WI38 (cell line): ENCODE measurements around the gene CABP4.

Experiments
- H3K4me3 ChIP-seq: 2 replicates; pipeline ENCODE4 v1.5.1; 2011; ENCODE audit warnings: low read depth, mild to moderate bottlenecking, control low read depth, low read length
- TF ChIP-seq, protein P1 (sequence below): IDR thresholded peaks from 2 replicates; pipeline ENCODE4 v1.5.1; 2012; ENCODE audit warnings: low read depth, mild to moderate bottlenecking, control low read depth, low read length

Gene CABP4

GRCh38 chr11:67434395-67434881 is 20.7 kb upstream of the CABP4 start:
- TF ChIP-seq, protein P1, sequence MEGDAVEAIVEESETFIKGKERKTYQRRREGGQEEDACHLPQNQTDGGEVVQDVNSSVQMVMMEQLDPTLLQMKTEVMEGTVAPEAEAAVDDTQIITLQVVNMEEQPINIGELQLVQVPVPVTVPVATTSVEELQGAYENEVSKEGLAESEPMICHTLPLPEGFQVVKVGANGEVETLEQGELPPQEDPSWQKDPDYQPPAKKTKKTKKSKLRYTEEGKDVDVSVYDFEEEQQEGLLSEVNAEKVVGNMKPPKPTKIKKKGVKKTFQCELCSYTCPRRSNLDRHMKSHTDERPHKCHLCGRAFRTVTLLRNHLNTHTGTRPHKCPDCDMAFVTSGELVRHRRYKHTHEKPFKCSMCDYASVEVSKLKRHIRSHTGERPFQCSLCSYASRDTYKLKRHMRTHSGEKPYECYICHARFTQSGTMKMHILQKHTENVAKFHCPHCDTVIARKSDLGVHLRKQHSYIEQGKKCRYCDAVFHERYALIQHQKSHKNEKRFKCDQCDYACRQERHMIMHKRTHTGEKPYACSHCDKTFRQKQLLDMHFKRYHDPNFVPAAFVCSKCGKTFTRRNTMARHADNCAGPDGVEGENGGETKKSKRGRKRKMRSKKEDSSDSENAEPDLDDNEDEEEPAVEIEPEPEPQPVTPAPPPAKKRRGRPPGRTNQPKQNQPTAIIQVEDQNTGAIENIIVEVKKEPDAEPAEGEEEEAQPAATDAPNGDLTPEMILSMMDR = no peak
- H3K4me3 ChIP-seq = no peak overlapping the region

DNA sequence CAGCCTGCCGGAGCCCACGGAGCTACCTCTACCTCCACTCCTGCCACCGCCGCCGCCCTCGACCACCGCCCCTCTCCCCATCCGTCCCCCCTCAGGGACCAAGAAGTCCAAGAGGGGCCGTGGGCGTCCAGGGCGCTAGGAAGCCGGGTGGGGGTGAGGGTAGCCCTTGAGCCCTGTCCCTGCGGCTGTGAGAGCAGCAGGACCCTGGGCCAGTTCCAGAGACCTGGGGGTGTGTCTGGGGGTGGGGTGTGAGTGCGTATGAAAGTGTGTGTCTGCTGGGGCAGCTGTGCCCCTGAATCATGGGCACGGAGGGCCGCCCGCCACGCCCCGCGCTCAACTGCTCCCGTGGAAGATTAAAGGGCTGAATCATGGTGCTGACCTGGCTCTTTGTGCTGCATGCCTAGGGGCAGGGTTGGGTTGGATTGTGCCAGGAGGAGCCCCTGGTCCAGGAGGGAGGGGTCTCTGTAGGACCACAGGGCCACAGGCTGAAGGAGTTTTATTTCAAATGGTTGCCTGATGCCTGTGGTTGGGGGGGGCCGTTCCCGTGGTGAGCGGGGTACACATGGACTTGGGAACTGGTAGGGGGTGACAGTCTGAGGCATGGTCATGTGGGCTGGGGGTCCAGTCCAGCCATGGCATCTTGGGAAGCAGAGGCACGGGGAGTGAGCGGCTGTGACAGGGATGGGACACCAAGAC is 20.0 kb upstream of the CABP4 start:
- no peak overlapping the region for H3K4me3 ChIP-seq
- TF ChIP-seq, protein P1 = no peak

DNA sequence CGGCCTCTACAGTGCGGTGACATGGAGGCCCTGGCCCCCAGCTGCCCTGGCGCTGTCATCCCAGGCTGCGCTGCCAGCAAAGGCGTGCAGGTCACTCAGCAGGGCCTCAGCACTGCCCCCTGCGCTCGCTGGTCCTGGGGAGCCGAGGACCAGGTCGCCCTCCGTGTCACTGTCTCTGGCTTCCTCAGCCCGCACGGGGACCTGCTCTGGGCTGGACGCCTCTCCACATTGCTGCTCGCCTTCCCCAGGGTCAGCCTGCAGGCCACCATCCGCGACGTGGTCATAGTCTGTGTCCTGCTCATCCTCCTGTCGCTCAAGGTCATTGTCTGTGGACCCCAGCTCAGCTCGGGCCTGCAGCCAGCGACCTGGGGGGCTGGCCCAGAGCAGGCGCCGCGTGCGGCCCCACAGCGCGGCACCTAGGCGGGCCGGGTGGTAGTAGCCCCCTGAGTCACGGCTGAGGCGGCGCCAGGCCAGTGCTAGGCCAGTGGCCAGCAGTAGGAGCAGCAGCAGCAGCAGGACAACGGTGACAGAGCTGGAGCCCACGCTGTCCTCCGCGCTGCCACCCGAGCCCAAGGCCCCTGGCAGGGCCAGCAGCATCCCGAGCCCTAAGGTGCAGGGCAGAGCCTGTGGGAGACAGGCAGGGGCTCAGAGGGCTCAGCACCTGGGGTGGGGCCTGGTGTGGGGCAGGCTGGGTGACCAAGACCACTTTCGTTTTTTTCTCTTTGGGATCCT is 19.3 kb upstream of the CABP4 start:
- H3K4me3 ChIP-seq = no peak overlapping the region
- TF ChIP-seq, protein P1 = no peak

DNA sequence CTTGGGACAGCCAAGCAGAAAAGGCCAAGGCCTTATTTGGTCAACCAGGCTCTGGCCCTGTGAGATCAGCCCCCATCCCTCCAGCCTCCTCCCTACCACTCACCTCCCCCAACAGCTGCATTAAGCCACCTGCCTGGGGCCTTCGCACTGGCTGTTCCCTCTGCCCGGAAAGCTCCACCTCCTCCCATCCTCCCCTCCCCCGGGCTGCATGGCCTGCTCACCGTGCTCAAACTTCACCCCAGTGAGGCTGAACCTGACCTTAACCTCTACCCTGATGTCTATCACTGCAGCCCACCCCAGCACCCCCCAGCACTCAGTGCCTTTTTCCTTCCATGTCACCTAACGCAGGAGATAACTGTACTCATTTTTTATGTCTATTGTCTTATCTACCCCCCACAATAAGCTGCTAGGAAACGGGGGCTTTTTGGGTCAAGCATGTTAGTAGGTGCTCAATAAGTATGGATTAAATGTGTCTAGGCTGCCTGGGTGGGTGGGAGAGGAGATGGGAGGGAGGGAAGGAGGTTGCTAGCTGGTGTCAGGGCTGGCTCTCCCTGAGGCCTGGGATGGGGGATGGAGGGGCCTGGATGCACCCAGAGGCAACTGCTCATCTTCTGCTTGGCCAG is 18.6 kb upstream of the CABP4 start:
- H3K4me3 ChIP-seq = no peak overlapping the region
- TF ChIP-seq, protein P1 = no peak

GRCh38 chr11:67437082-67437808 is 17.9 kb upstream of the CABP4 start, which contains the start of gene PTPRCAP:
Gene PTPRCAP, minus strand, starts transcription at chr11:67437682. Its CDS starts 63 bp downstream, at chr11:67437619.
- TF ChIP-seq, protein P1 = no peak
- H3K4me3 ChIP-seq = no peak within 1 kb of the TSS

GRCh38 chr11:67437809-67438157 is 17.4 kb upstream of the CABP4 start:
- H3K4me3 ChIP-seq = no peak overlapping the region
- TF ChIP-seq, protein P1 = no peak
